ENCODE results near the gene PREX1.

GRCh38 chr20:48730977-48731376 lies 96.8 kb downstream of the PREX1 start:
- TF ChIP-seq POLR2A (IDR thresholded peaks at IDR 0.05; ENCODE audit: low read length) (no peak), GATA1 (IDR thresholded peaks at IDR 0.05; ENCODE audit: low read depth, low read length) (no peak)

Measured in erythroblast (primary cell).